Activated B cell treated with CpG ODN at 0.5 μM for 24 hours (primary cell): Measurements from ENCODE around the gene TXK. TPM values are rescaled to one million over a fixed set of nuclear protein-coding genes. Genes with fewer than 3 reads are reported as not detected.

Experiments
- ATAC-seq: fragments of 200-7000 bp; cut with Tn5 transposase; one replicate; pipeline ENCODE4 v1.10.0; 2021; ENCODE audit warnings: low read depth, mild to moderate bottlenecking, moderate library complexity
- CTCF ChIA-PET: fragments of 350-600 bp; sonication (Branson Sonifier 250); formaldehyde crosslinking; loops from one replicate; lab custom pipeline; 2021; ENCODE audit warnings: antibody characterized with exemption; lab: Charles Lee
- POLR2A ChIA-PET: fragments of 350-600 bp; sonication (Branson Sonifier 250); formaldehyde crosslinking; loops from one replicate; lab custom pipeline; 2021; ENCODE audit warnings: antibody characterized with exemption; lab: Charles Lee
- DNase-seq: peaks from one replicate; pipeline ENCODE4 v3.0.0; 2022
- H3K27ac Mint-ChIP-seq: one replicate; pipeline ENCODE4 v1.8.0; 2020; ENCODE audit warnings: mixed read lengths
- H3K27me3 Mint-ChIP-seq: one replicate; pipeline ENCODE4 v1.8.0; 2021; ENCODE audit warnings: mixed read lengths
- H3K36me3 Mint-ChIP-seq: one replicate; pipeline ENCODE4 v1.8.0; 2021; ENCODE audit warnings: low read depth, mixed read lengths
- H3K4me1 Mint-ChIP-seq: one replicate; pipeline ENCODE4 v1.8.0; 2021; ENCODE audit warnings: mixed read lengths
- H3K4me3 Mint-ChIP-seq: one replicate; pipeline ENCODE4 v1.8.0; 2020; ENCODE audit warnings: mild to moderate bottlenecking, mixed read lengths
- H3K9me3 Mint-ChIP-seq: one replicate; pipeline ENCODE4 v1.8.0; 2020; ENCODE audit warnings: mixed read lengths
- intact Hi-C: fragments of 100-400 bp; cut with micrococcal nuclease; formaldehyde crosslinking; loops from one replicate; pipeline ENCODE4 v1.15.1; 2024
- total RNA-seq: library from RNA; stranded (reverse); gene quantifications from 2 replicates; pipeline ENCODE4 v1.2.3, GENCODE V29; 2022
- TF ChIP-seq, protein P1 (sequence below): fragments of 200-600 bp; IDR thresholded peaks from one replicate; pipeline ENCODE4 v1.8.0; 2022; ENCODE audit warnings: antibody characterized with exemption, mild to moderate bottlenecking

The TXK gene
- total RNA-seq, 1 donor from 2014 or later = 1.7 TPM

DNA sequence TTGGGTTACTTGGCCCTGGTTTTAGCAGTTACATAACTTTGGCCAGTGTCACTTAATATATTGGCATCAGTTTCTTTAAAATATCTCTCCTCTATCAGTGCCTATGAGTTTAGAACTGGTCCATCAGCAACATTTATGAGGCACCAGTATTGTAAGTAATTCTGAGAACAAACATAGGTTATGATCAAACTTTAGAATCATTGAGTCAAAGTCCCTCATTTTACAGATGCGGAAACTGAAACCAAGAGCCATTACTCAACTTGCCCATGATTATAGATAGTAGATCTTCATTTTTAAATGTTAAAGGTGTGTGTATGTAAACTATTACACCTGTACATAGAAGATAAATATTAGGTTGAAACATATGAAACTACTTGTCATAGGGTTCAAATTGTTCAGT, 113.0 kb downstream of the TXK start:
- Mint-ChIP-seq H3K9me3 (no peaks in the 10 kb centered on the region), H3K4me3 (no peak overlapping the region), H3K36me3 (no peaks in the 10 kb centered on the region), H3K4me1 (peaks cover 8% of the 10 kb centered on the region), H3K27ac (no peak overlapping the region), H3K27me3 (peaks cover 35% of the 10 kb centered on the region)
- ATAC-seq (no peak), DNase-seq (no peak)
- intact Hi-C loops = no loop called here
- ChIA-PET CTCF (interaction anchor here (2.4 kb wide), 1 partner anchor 13 kb away, joined by 9 read pairs; no protein-coding TSS in a partner anchor), POLR2A (no interaction called here)
- TF ChIP-seq, protein P1, sequence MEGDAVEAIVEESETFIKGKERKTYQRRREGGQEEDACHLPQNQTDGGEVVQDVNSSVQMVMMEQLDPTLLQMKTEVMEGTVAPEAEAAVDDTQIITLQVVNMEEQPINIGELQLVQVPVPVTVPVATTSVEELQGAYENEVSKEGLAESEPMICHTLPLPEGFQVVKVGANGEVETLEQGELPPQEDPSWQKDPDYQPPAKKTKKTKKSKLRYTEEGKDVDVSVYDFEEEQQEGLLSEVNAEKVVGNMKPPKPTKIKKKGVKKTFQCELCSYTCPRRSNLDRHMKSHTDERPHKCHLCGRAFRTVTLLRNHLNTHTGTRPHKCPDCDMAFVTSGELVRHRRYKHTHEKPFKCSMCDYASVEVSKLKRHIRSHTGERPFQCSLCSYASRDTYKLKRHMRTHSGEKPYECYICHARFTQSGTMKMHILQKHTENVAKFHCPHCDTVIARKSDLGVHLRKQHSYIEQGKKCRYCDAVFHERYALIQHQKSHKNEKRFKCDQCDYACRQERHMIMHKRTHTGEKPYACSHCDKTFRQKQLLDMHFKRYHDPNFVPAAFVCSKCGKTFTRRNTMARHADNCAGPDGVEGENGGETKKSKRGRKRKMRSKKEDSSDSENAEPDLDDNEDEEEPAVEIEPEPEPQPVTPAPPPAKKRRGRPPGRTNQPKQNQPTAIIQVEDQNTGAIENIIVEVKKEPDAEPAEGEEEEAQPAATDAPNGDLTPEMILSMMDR = no peak

DNA sequence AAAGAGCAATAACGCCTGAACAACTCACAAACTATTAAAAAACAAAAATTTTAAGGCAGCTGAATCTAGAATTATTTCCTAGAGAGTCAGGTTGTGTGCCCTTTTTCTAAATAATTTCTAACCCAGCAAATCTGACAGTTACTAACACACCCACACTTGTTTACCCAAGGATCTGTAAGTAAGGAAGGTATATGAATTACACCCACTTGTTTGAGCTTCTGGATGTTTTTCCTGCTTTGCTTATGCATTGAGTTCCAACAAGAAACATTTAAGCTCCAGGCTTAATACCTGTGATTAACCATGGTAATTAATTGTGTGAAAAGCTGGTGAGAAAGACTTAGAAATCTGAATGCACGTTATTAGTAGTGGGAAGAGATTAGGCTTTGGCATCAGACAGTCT, 115.9 kb downstream of the TXK start:
- TF ChIP-seq, protein P1 = no peak
- Mint-ChIP-seq H3K27me3 (peaks cover 42% of the 10 kb centered on the region), H3K4me3 (no peak overlapping the region), H3K36me3 (no peaks in the 10 kb centered on the region), H3K9me3 (no peaks in the 10 kb centered on the region), H3K27ac (no peak overlapping the region), H3K4me1 (peaks cover 13% of the 10 kb centered on the region)
- no peak for ATAC-seq
- CTCF ChIA-PET = interaction anchor here (0.7 to 1.4 kb wide), 4 partner anchors 14 to 69 kb away, joined by 4 read pairs; no protein-coding TSS in a partner anchor
- intact Hi-C loops = loop anchor here (5.0 kb wide), 3 partner anchors 91 to 556 kb away; partner anchors contain the start of genes COMMD8 and SLAIN2
- no peak for DNase-seq
- POLR2A ChIA-PET = no interaction called here

DNA sequence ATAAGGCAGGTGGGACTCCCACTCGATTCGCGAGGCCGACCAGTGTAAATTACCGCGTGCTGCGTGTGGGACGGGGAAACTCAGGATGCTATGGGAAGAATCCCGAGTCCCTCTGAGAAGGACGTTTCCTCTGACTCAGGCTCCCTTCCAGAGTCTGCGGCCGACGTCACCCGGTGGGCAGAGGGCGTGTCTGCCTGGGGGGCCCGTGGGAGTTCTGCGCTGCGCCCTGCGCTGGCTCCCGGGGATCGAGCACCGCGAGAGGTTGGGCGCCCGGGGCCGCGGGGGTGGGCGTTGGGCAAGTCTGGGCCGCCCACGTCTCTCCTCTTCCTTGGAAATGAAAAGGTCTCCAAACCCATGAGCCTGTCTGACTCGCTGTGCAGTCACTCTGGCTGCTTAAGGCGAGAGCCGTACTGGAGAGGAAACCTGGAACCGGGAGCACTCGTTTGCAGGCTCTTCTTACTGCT, 116.9 kb downstream of the TXK start:
- ChIA-PET CTCF (interaction anchor here (1.1 to 1.4 kb wide), 2 partner anchors 13 to 70 kb away, joined by 4 read pairs; no protein-coding TSS in a partner anchor), POLR2A (no interaction called here)
- TF ChIP-seq, protein P1 = no peak
- no peak for ATAC-seq
- H3K27ac Mint-ChIP-seq = no peak overlapping the region
- peak; percentile 25 for DNase-seq
- intact Hi-C loops = loop anchor here (5.0 kb wide), 3 partner anchors 90 to 555 kb away; partner anchors contain the start of genes COMMD8 and SLAIN2
- H3K36me3 Mint-ChIP-seq = no peaks in the 10 kb centered on the region
- H3K4me3 Mint-ChIP-seq = peak overlapping the region; percentile 83
- peaks cover 13% of the 10 kb centered on the region for H3K4me1 Mint-ChIP-seq
- peaks cover 38% of the 10 kb centered on the region for H3K27me3 Mint-ChIP-seq
- H3K9me3 Mint-ChIP-seq = no peaks in the 10 kb centered on the region

Other genes starting within 250 kb of the TXK start
- gene NFXL1, start 219.7 kb downstream of the TXK start, total RNA-seq = 10.0 and 11.1 TPM in 2 replicates
- not detected in 2 replicates for gene CNGA1, start 117.6 kb downstream of the TXK start, total RNA-seq
- gene NIPAL1, start 117.5 kb downstream of the TXK start, total RNA-seq = 0.69 and 0.73 TPM in 2 replicates
- gene TEC, start 135.6 kb upstream of the TXK start, total RNA-seq = 8.7 and 8.8 TPM in 2 replicates
- gene SLAIN2, start 207.3 kb upstream of the TXK start, total RNA-seq = 50.8 and 62.1 TPM in 2 replicates